Measurements from ENCODE around the gene COLGALT1. TPM values are rescaled to one million over a fixed set of nuclear protein-coding genes. Genes with fewer than 3 reads are reported as not detected.

COLGALT1 gene
- total and polyA plus RNA-seq, 2 of the 8 experiments (the other 6 are each of a cell fraction or from before 2014, with no cell fraction given) = 44.7 to 58.1 TPM

DNA sequence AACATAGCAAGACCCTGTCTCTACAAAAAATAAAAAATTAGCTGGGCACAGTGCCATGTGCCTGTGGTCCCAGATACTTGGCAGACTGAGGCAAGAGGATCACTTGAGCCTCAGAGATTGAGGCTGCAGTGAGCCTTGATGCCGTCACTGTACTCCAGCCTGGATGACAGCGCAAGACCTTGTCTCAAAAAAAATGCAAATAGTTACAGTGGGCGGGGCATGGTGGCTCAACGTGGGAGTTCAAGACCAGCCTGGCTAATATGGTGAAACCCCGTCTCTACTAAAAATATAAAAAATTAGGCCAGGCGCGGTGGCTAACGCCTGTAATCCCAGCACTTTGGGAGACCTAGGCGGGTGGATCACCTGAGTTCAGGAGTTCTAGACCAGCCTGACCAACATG is 35.5 kb upstream of the COLGALT1 start:
- Histone ChIP-seq H3K4ac (replicated peaks; ENCODE audit: insufficient read length, low read depth, low read length) (no peak overlapping the region), H3K4me1 (replicated peaks in 1 of 4; ENCODE audit: control insufficient read depth in 3 of 4, insufficient read depth in 4 of 4, low read length in 3 of 4) (no peaks in the 10 kb centered on the region; a peak in 1 of 7 replicates), H2AK5ac (ENCODE audit: low read depth, low read length) (no peak overlapping the region), H2BK15ac (ENCODE audit: low read length) (no peak overlapping the region), H4K5ac (ENCODE audit: insufficient read length, low read depth, low read length) (no peak overlapping the region), H3K27ac (ENCODE audit: low read depth, low read length) (no peak overlapping the region), H2BK20ac (ENCODE audit: low read length) (no peak overlapping the region), H3K36me3 (ENCODE audit: control insufficient read depth in 2 of 4, insufficient read depth in 4 of 4, low read length in 3 of 4) (peaks cover 6 to 19% (median 9%) of the 10 kb centered on the region in 4 experiments; a peak in 5 of 8 replicates), H3K18ac (ENCODE audit: extremely low read depth, low read length) (no peak overlapping the region), H3K23me2 (ENCODE audit: low read depth, low read length) (no peaks in the 10 kb centered on the region), H2AFZ (ENCODE audit: low read length) (no peak overlapping the region), H3K79me1 (ENCODE audit: low read depth, low read length) (no peaks in the 10 kb centered on the region), H4K20me1 (replicated peaks in 1 of 2; ENCODE audit: control insufficient read depth in 1 of 2, insufficient read depth in 2 of 2, low read length in 2 of 2) (no peaks in the 10 kb centered on the region), H3K4me2 (ENCODE audit: insufficient read depth in 1 of 2, low read depth in 2 of 2, low read length in 2 of 2) (no peak overlapping the region), H2BK12ac (ENCODE audit: low read depth, low read length) (no peak overlapping the region), H2BK5ac (ENCODE audit: low read depth, low read length) (no peak overlapping the region), H2BK120ac (replicated peaks; ENCODE audit: low read depth, low read length) (no peak overlapping the region), H4K91ac (replicated peaks; ENCODE audit: insufficient read length, low read length) (no peak overlapping the region), H3K4me3 (ENCODE audit: extremely low read depth in 1 of 4, insufficient read depth in 2 of 4, low read depth in 3 of 4, low read length in 4 of 4) (no peak overlapping the region), H3K23ac (ENCODE audit: insufficient read length) (no peak overlapping the region), H3K14ac (ENCODE audit: insufficient read length) (no peak overlapping the region), H3K9ac (replicated peaks in 1 of 4; ENCODE audit: extremely low read depth in 1 of 4, low read depth in 3 of 4, low read length in 3 of 4) (no peak overlapping the region), H3K79me2 (ENCODE audit: control insufficient read depth in 1 of 2, insufficient read depth in 2 of 2, low read length in 2 of 2) (no peaks in the 10 kb centered on the region), H3K9me3 (ENCODE audit: insufficient read depth in 2 of 2, low read depth in 1 of 2, low read length in 1 of 2) (peaks cover 8% of the 10 kb centered on the region in 2 experiments), H3K56ac (replicated peaks; ENCODE audit: insufficient read length, low read depth, low read length) (no peak overlapping the region), H4K8ac (ENCODE audit: extremely low read depth, insufficient read depth, low read length) (no peak overlapping the region), H3K27me3 (replicated peaks in 1 of 4; ENCODE audit: control insufficient read depth in 3 of 4, extremely low read depth in 1 of 4, insufficient read depth in 3 of 4, low read length in 3 of 4) (no peaks in the 10 kb centered on the region; a peak in 1 of 7 replicates)
- POLR2A ChIA-PET (ENCODE audit: partially characterized antibody) = interaction anchor here (0.9 to 2.1 kb wide), 2 partner anchors 9 to 14 kb away, joined by 3 to 5 read pairs; partner anchors contain the start of gene PGLS
- TF ChIP-seq NANOG (IDR thresholded peaks at IDR 0.05; ENCODE audit: insufficient read depth, low read depth, low read length, poor library complexity, severe bottlenecking) (no peak), HDAC6 (IDR thresholded peaks at IDR 0.05; ENCODE audit: low read depth, low read length) (no peak), YY1 (IDR thresholded peaks at IDR 0.05; ENCODE audit: low read depth, low read length) (no peak), GTF2F1 (IDR thresholded peaks at IDR 0.05; ENCODE audit: borderline replicate concordance, low read depth, low read length) (no peak), TAF1 (IDR thresholded peaks at IDR 0.05; ENCODE audit: low read depth, low read length) (no peak), RFX5 (IDR thresholded peaks at IDR 0.05; ENCODE audit: borderline replicate concordance, low read depth, low read length) (no peak)
- TF ChIP-seq, protein P1, sequence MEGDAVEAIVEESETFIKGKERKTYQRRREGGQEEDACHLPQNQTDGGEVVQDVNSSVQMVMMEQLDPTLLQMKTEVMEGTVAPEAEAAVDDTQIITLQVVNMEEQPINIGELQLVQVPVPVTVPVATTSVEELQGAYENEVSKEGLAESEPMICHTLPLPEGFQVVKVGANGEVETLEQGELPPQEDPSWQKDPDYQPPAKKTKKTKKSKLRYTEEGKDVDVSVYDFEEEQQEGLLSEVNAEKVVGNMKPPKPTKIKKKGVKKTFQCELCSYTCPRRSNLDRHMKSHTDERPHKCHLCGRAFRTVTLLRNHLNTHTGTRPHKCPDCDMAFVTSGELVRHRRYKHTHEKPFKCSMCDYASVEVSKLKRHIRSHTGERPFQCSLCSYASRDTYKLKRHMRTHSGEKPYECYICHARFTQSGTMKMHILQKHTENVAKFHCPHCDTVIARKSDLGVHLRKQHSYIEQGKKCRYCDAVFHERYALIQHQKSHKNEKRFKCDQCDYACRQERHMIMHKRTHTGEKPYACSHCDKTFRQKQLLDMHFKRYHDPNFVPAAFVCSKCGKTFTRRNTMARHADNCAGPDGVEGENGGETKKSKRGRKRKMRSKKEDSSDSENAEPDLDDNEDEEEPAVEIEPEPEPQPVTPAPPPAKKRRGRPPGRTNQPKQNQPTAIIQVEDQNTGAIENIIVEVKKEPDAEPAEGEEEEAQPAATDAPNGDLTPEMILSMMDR (IDR thresholded peaks at IDR 0.05; ENCODE audit: control extremely low read depth in 1 of 3, insufficient read depth in 1 of 3, low read depth in 1 of 3, low read length in 3 of 3) = no peak
- 93% methylated on average over 9 of the region's 9 CpGs; no CpG with 5 or more reads in 1 of the 2 experiments for WGBS, 2 experiments (ENCODE audit: extremely low coverage in 1 of 2, insufficient coverage in 1 of 2, insufficient read length in 1 of 2, insufficient replicate concordance in 2 of 2, low coverage in 1 of 2, low lambda C conversion rate in 2 of 2, missing lambda C conversion rate in 1 of 2)
- FAIRE-seq = no peak
- CTCF ChIA-PET (ENCODE audit: partially characterized antibody) = interaction anchor here (0.6 to 1.0 kb wide), 3 partner anchors 10 to 211 kb away, joined by 3 to 4 read pairs (median 4); no protein-coding TSS in a partner anchor
- no peak for DNase-seq (ENCODE audit: low read depth in 1 of 2, low spot score in 2 of 2)
